Muscle layer of duodenum (tissue), 2 donors: Measurements from ENCODE around the gene EXOC3L2.
"Not testable (repeated sequence)": the region's sequence is repeated elsewhere in the genome, so short reads cannot be mapped to it uniquely, and the experiment has no call there.

Experiments used
- H3K27ac ChIP-seq: one replicate; pipeline ENCODE4 v1.7.0; 2013; ENCODE audit warnings: mild to moderate bottlenecking, low read length
- H3K27me3 ChIP-seq: one replicate; pipeline ENCODE4 v1.7.0; 2013; ENCODE audit warnings: low read depth, mild to moderate bottlenecking, control low read depth, low read length
- H3K36me3 ChIP-seq, 2 donors: one replicate each; pipeline ENCODE4 v1.7.0; 2013; ENCODE audit warnings: low read length in 2 of 2, control low read depth in 1 of 2, mild to moderate bottlenecking in 1 of 2; ENCODE audit not compliant: insufficient read depth in 2 of 2, control insufficient read depth in 1 of 2
- H3K4me1 ChIP-seq, 2 donors: one replicate each; pipeline ENCODE4 v1.7.0; 2013; ENCODE audit warnings: low read length in 2 of 2, mild to moderate bottlenecking in 2 of 2, control low read depth in 1 of 2, moderate library complexity in 1 of 2; ENCODE audit not compliant: insufficient read depth in 2 of 2, control insufficient read depth in 1 of 2
- H3K4me3 ChIP-seq, 2 donors: one replicate each; pipeline ENCODE4 v1.7.0; 2013; ENCODE audit warnings: low read length in 2 of 2, low read depth in 1 of 2, mild to moderate bottlenecking in 1 of 2
- H3K9me3 ChIP-seq, 2 donors: one replicate each; pipeline ENCODE4 v1.7.0; 2013; ENCODE audit warnings: low read length in 2 of 2, control low read depth in 1 of 2, mild to moderate bottlenecking in 1 of 2; ENCODE audit not compliant: control insufficient read depth in 1 of 2
- donor health status: healthy.

The EXOC3L2 gene

GRCh38 chr19:45238556-45238955 is 6.7 kb downstream of the EXOC3L2 start:
- peaks cover 10% of the 10 kb centered on the region for H3K27me3 ChIP-seq
- no peak overlapping the region for H3K27ac ChIP-seq
- H3K36me3 ChIP-seq, result no peaks in the 10 kb centered on the region
- no peak overlapping the region for H3K4me3 ChIP-seq
- H3K4me1 ChIP-seq, result no peaks in the 10 kb centered on the region
- H3K9me3 ChIP-seq, result no peaks in the 10 kb centered on the region

- Histone ChIP-seq H3K27ac (no peak overlapping the region), H3K9me3 (no peaks in the 10 kb centered on the region), H3K27me3 (peaks cover 14% of the 10 kb centered on the region), H3K4me1 (no peaks in the 10 kb centered on the region), H3K36me3 (no peaks in the 10 kb centered on the region), H3K4me3 (no peak overlapping the region)
Measured at GRCh38 chr19:45235485-45235884, 9.7 kb downstream of the EXOC3L2 start.

- Histone ChIP-seq H3K9me3 (no peaks in the 10 kb centered on the region), H3K36me3 (no peaks in the 10 kb centered on the region), H3K27me3 (peaks cover 14% of the 10 kb centered on the region), H3K4me3 (no peak overlapping the region), H3K27ac (no peak overlapping the region), H3K4me1 (no peaks in the 10 kb centered on the region)
Measured at GRCh38 chr19:45234089-45234869, 10.9 kb downstream of the EXOC3L2 start.

DNA sequence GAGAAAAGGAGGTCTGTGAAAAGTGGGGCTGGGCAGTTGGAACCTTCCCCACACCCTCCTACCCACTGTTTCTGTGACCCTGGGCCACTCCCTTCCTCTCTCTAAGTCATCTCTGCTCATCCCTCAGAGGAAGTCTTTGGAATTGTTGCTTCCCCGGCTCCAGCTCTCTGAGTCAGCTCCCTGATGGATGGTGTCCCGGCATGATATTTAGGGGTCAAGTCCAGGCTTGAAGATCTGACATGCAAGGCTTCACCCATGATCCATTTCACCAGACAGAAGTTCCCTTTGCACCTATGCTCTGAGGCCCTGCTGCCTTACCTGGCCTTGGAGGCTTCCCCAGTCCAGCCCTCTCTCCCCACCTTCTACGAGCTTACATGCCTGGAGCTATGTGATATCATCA is 13.3 kb downstream of the EXOC3L2 start:
- peaks cover 14% of the 10 kb centered on the region for H3K27me3 ChIP-seq
- no peaks in the 10 kb centered on the region for H3K36me3 ChIP-seq
- H3K27ac ChIP-seq, result no peak overlapping the region
- H3K4me3 ChIP-seq, result no peak overlapping the region
- no peaks in the 10 kb centered on the region for H3K9me3 ChIP-seq
- H3K4me1 ChIP-seq, result no peaks in the 10 kb centered on the region

GRCh38 chr19:45229056-45229455 is 16.2 kb downstream of the EXOC3L2 start:
- not testable (repeated sequence) for H3K4me1 ChIP-seq, H3K27ac ChIP-seq, H3K4me3 ChIP-seq, H3K9me3 ChIP-seq, H3K36me3 ChIP-seq, H3K27me3 ChIP-seq

DNA sequence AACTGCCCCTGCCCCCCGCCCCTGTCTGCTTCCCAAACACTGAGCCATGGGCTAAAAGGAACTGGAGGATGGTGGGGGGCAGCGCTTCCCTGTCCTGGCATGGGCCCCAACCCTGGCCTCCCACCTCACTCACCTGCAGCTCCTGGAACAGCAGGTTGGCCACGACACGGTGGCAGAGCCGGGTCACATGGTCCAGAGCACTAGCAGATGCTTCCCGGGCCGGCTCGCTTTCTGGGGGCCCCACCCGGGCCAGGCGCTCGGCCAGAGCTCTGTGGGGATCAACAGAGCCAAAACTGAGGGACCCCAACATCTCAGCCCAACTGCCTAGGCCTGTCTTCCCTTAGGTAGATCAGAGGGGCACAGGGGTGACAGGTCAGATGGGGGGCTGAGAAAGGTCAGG is 20.6 kb downstream of the EXOC3L2 start:
- no peaks in the 10 kb centered on the region for H3K4me1 ChIP-seq
- no peaks in the 10 kb centered on the region for H3K27me3 ChIP-seq
- H3K9me3 ChIP-seq, result no peaks in the 10 kb centered on the region
- H3K27ac ChIP-seq, result no peak overlapping the region
- no peaks in the 10 kb centered on the region for H3K36me3 ChIP-seq
- no peak overlapping the region for H3K4me3 ChIP-seq

GRCh38 chr19:45223879-45224278 is 21.3 kb downstream of the EXOC3L2 start:
- H3K4me3 ChIP-seq, result no peak overlapping the region
- no peaks in the 10 kb centered on the region for H3K27me3 ChIP-seq
- no peaks in the 10 kb centered on the region for H3K9me3 ChIP-seq
- H3K27ac ChIP-seq, result no peak overlapping the region
- H3K4me1 ChIP-seq, result no peaks in the 10 kb centered on the region
- no peaks in the 10 kb centered on the region for H3K36me3 ChIP-seq

- Histone ChIP-seq H3K4me3 (no peak overlapping the region), H3K4me1 (peaks cover 0 to 1% of the 10 kb centered on the region in 2 donors), H3K27me3 (peaks cover 2% of the 10 kb centered on the region), H3K36me3 (no peaks in the 10 kb centered on the region), H3K27ac (no peak overlapping the region), H3K9me3 (no peaks in the 10 kb centered on the region)
Measured at GRCh38 chr19:45222724-45223123, 22.5 kb downstream of the EXOC3L2 start.

DNA sequence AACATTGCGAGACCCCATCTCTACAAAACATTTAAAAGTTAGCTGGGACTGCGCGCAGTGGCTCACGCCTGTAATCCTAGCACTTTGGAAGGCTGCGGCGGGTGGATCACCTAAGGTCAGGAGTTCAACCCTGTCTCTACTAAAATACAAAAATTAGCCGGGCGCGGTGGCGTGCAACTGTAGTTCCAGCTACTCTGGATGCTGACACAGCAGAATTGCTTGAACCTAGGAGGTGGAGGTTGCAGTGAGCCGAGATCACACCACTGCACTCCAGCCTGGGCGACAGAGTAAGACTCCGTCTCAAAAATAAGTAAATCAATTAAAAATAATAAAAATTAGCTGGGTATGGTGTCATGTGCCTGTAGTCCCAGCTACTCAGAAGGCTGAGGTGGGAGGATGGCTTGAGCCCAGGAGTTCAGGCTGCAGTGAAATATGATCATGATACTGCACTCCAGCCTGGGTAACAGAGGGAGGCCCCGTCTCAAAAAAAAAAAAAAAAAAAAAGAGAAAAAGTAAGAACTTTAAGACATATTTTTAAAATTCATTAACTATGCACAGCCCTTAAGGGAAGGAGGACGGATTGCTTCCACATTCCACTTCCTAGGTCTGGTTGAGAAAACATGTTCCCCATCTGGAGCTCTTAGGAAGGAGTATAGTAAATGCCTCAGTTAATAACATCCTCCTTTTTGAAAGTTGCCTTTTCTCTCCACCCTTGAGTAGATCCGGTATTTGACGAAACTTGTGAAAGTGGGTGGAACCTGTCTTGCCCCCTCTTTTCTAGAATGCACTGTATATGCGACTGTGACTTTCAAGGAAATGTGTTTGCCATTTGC is 26.1 kb downstream of the EXOC3L2 start:
- Histone ChIP-seq H3K27me3 (peaks cover 30% of the 10 kb centered on the region), H3K4me1 (peaks cover 0 to 13% of the 10 kb centered on the region in 2 donors), H3K27ac (no peak overlapping the region), H3K36me3 (no peaks in the 10 kb centered on the region), H3K4me3 (no peak overlapping the region), H3K9me3 (no peaks in the 10 kb centered on the region)

DNA sequence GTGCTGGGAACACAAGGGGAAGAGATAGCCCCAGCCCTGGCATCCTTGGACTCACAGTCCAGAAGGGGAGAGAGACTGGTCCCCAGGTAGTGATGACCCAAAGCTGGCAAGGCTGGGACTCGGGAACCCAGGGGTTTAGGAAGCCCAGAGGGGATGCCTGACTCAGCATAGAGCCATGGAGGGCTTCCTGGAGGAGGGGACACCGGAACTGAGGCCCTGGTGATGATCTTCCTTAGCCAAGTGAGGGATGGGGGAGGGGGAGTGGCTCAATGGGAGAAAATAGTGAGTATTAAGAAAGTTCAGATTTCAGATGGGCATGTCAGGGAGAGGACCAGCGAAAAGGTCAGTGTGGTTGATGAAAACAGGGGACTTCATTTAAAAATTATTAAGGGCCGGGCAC is 26.8 kb downstream of the EXOC3L2 start:
- Histone ChIP-seq H3K36me3 (no peaks in the 10 kb centered on the region), H3K4me3 (no peak overlapping the region), H3K27me3 (peaks cover 30% of the 10 kb centered on the region), H3K27ac (no peak overlapping the region), H3K4me1 (peaks cover 0 to 13% of the 10 kb centered on the region in 2 donors), H3K9me3 (no peaks in the 10 kb centered on the region)

DNA sequence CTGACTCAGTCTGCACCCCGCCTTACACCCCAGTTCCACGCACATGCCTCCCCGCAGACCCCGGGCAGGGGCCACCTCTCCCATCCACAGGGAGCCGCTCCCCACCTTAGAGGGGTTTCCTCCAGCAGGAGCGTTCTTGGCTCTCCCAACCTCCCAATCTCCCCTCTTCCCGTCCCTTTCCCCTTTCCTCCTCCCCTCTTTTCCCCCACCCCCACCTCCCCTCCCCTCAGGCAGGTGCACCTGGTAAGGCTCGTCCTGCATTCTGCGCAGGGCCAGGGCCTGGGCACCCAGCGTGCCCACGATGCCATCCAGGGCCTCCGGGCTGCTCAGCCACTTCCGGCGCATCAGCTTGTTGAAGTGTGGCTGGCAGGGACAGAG is 27.3 kb downstream of the EXOC3L2 start:
- Histone ChIP-seq H3K9me3 (no peaks in the 10 kb centered on the region), H3K27me3 (peaks cover 30% of the 10 kb centered on the region), H3K4me1 (peaks cover 0 to 13% of the 10 kb centered on the region in 2 donors), H3K36me3 (no peaks in the 10 kb centered on the region), H3K4me3 (no peak overlapping the region), H3K27ac (no peak overlapping the region)
